Mononuclear cell (primary cell): ENCODE results near the gene DCAF6. TPM values are rescaled to one million over a fixed set of nuclear protein-coding genes. Genes with fewer than 3 reads are reported as not detected.
"Not testable (repeated sequence)": the region's sequence is repeated elsewhere in the genome, so short reads cannot be mapped to it uniquely, and the experiment has no call there.

ENCODE experiments used
- H3K27me3 ChIP-seq: 2 replicates; pipeline ENCODE4 v1.6.0; 2011; ENCODE audit warnings: low read length, control low read depth; ENCODE audit not compliant: insufficient read depth
- H3K4me1 ChIP-seq: 2 replicates; pipeline ENCODE4 v1.5.1; 2011; ENCODE audit warnings: mild to moderate bottlenecking, low read length, control low read depth; ENCODE audit not compliant: insufficient read depth
- H3K4me3 ChIP-seq: 2 replicates; pipeline ENCODE4 v1.5.1; 2011; ENCODE audit warnings: mild to moderate bottlenecking, low read length, moderate library complexity
- H3K9me3 ChIP-seq: 2 replicates; pipeline ENCODE4 v1.5.1; 2011; ENCODE audit warnings: low read depth, mild to moderate bottlenecking, control low read depth, low read length
- total RNA-seq: library from RNA; depleted of rRNA; stranded (reverse); fragments of >200 nt; gene quantifications from one replicate; pipeline ENCODE4 v1.2.3, GENCODE V29; 2012

The DCAF6 gene
- total RNA-seq, 1 donor, result 15.1 TPM

GRCh38 chr1:168005529-168005928, 69.0 kb downstream of the DCAF6 start:
- H3K4me1 ChIP-seq, result no peaks in the 10 kb centered on the region
- no peak overlapping the region for H3K4me3 ChIP-seq
- H3K27me3 ChIP-seq, result no peaks in the 10 kb centered on the region
- H3K9me3 ChIP-seq, result no peaks in the 10 kb centered on the region

GRCh38 chr1:168007691-168008090, 71.2 kb downstream of the DCAF6 start:
- no peaks in the 10 kb centered on the region for H3K9me3 ChIP-seq
- no peaks in the 10 kb centered on the region for H3K4me1 ChIP-seq
- no peak overlapping the region for H3K4me3 ChIP-seq
- H3K27me3 ChIP-seq, result no peaks in the 10 kb centered on the region

GRCh38 chr1:168008595-168008994, 72.1 kb downstream of the DCAF6 start:
- H3K4me1 ChIP-seq, result no peaks in the 10 kb centered on the region

DNA sequence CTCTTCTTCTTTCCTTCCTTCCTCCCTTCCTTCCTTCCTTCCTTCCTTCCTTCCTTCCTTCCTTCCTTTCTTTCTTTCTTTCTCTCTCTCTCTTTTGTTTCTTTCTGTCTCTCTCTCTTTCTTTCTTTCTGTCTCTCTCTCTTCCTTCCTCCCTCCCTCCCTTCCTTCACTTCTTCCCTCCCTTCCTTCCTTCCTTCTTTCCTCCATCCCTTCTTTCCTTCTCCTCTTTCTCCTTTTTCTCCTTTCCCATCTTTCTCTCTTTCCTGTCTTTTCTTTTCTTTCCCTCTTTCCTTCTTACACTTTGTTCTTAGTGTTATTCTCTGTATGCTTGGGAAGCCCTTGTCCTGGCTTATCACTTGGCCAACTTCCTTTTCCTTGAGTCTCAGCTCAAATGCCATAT, 72.8 kb downstream of the DCAF6 start:
- Histone ChIP-seq H3K27me3 (no peaks in the 10 kb centered on the region), H3K4me3 (no peak overlapping the region), H3K4me1 (no peaks in the 10 kb centered on the region), H3K9me3 (no peaks in the 10 kb centered on the region)

More at GRCh38 chr1:168008595-168008994, 72.1 kb downstream of the DCAF6 start:
- Histone ChIP-seq H3K27me3 (no peaks in the 10 kb centered on the region), H3K9me3 (no peaks in the 10 kb centered on the region), H3K4me3 (no peak overlapping the region)

DNA sequence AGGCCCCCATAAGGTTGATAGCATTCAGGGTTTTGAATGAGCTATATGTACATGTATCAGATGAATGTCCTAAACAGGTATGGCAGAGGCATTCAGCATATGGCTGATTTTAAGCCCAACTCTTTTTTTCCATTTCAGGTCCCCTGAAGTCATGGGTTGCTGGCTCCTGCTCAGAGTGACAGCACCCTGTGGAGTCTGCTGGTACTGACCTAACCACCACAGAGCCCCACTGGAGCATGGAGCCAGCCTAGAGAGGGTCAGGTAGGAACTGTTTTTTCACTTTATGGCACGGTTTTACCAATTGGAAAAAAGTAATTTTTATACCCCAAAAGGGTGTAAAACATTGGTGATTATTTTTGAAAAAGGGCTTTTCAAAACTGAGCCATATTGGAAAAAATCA, 82.9 kb downstream of the DCAF6 start:
- Histone ChIP-seq H3K4me3 (no peak overlapping the region), H3K9me3 (no peaks in the 10 kb centered on the region), H3K4me1 (no peaks in the 10 kb centered on the region), H3K27me3 (no peaks in the 10 kb centered on the region)

GRCh38 chr1:168031198-168031597, 94.7 kb downstream of the DCAF6 start:
- Histone ChIP-seq H3K4me3 (no peak overlapping the region), H3K4me1 (no peaks in the 10 kb centered on the region), H3K9me3 (no peaks in the 10 kb centered on the region), H3K27me3 (no peaks in the 10 kb centered on the region)

DNA sequence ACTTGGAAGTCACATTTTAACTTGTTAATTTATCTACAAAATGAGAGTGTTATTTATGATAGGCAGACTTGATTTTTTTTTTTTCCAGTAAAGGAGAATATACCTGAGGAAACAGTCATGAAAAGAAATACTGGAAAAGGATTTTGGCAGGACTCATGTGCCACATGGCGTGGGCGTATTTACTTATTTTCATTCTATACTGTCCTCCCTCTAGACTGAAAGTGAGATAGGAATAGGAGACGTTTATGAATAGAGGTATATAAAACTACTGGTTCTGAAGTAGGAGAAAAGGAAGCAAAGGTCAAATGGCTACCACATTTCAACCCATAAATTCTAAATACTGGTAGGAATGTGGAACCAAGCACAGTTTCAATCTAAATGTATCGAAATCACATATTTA, 95.1 kb downstream of the DCAF6 start:
- H3K9me3 ChIP-seq, result no peaks in the 10 kb centered on the region
- no peaks in the 10 kb centered on the region for H3K4me1 ChIP-seq
- no peak overlapping the region for H3K4me3 ChIP-seq
- H3K27me3 ChIP-seq, result no peaks in the 10 kb centered on the region

DNA sequence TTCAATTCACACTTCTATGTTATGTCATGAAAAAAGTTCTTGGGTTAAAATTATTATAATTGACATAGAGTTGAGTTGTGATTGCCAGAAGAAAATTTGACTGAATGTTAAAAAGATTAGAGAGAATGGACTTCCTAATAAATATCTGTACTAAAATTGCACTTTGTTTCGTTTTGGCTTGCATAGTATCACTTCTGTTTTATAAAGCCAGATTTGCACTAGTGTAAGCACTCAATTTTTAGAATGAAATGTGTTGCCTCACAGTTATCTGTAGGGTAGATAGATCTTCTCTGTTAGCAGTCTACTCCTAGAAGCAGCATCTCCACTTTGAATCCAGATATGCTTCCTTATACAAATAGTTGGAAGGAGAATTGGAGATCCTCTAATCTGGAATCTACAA, 95.5 kb downstream of the DCAF6 start:
- no peaks in the 10 kb centered on the region for H3K4me1 ChIP-seq
- no peak overlapping the region for H3K4me3 ChIP-seq
- H3K9me3 ChIP-seq, result no peaks in the 10 kb centered on the region
- H3K27me3 ChIP-seq, result no peaks in the 10 kb centered on the region

GRCh38 chr1:168035345-168035744, 98.9 kb downstream of the DCAF6 start:
- Histone ChIP-seq H3K27me3 (no peaks in the 10 kb centered on the region), H3K9me3 (no peaks in the 10 kb centered on the region), H3K4me3 (no peak overlapping the region), H3K4me1 (no peaks in the 10 kb centered on the region)

GRCh38 chr1:168042362-168042761, 105.9 kb downstream of the DCAF6 start:
- H3K4me1 ChIP-seq, result no peaks in the 10 kb centered on the region
- H3K9me3 ChIP-seq, result no peaks in the 10 kb centered on the region
- H3K4me3 ChIP-seq, result no peak overlapping the region
- H3K27me3 ChIP-seq, result no peaks in the 10 kb centered on the region

DNA sequence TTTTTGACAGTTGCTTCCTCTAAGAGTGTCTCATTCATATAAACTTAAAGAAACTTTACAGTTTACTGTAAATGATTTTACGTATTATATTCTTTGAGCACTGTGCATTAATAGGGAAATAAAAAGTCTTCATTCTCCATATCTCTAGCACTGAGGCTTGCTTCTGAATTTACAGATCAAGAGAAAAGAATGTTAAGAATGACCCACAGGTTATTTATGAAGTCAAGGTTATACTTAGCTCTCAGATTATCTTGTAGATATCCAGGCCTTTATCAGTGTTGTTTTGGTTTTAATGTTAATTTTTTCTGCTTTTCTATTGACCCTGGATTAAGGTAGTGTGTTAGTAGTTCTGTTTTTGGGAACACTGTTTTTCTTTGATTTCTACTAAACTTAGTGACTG, 108.8 kb downstream of the DCAF6 start:
- H3K9me3 ChIP-seq, result no peaks in the 10 kb centered on the region
- H3K27me3 ChIP-seq, result no peaks in the 10 kb centered on the region
- H3K4me1 ChIP-seq, result no peaks in the 10 kb centered on the region
- H3K4me3 ChIP-seq, result no peak overlapping the region

DNA sequence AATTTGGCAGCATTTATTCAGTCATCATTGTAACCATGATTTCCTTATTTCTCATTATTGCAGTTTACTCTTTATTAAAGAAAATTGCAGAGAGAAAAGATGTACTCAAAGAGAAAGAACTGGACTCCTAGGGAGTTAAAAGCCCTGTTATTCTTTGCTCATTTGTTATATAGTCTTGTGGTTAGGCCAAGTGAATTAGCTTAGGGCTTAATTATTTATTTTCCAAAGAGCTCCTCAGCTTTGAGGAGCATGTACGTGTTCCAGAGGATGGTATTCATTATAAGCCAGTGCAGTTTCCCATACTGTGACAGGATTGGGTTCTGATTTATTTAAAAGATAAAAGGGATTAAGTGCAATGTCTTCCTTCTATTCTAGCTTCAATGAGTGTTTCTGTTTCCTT, 113.8 kb downstream of the DCAF6 start:
- H3K4me1 ChIP-seq, result peaks cover 10% of the 10 kb centered on the region

GRCh38 chr1:168050880-168051279, 114.4 kb downstream of the DCAF6 start:
- Histone ChIP-seq H3K9me3 (no peaks in the 10 kb centered on the region), H3K4me1 (peaks cover 10% of the 10 kb centered on the region), H3K4me3 (no peak overlapping the region), H3K27me3 (no peaks in the 10 kb centered on the region)

More for the DNA sequence above, 113.8 kb downstream of the DCAF6 start:
- Histone ChIP-seq H3K9me3 (no peaks in the 10 kb centered on the region), H3K27me3 (no peaks in the 10 kb centered on the region), H3K4me3 (no peak overlapping the region)

- Histone ChIP-seq H3K4me3 (no peak overlapping the region), H3K27me3 (no peaks in the 10 kb centered on the region), H3K4me1 (peaks cover 10% of the 10 kb centered on the region), H3K9me3 (no peaks in the 10 kb centered on the region)
These were observed 117.2 kb downstream of the DCAF6 start for GRCh38 chr1:168053681-168054080.

DNA sequence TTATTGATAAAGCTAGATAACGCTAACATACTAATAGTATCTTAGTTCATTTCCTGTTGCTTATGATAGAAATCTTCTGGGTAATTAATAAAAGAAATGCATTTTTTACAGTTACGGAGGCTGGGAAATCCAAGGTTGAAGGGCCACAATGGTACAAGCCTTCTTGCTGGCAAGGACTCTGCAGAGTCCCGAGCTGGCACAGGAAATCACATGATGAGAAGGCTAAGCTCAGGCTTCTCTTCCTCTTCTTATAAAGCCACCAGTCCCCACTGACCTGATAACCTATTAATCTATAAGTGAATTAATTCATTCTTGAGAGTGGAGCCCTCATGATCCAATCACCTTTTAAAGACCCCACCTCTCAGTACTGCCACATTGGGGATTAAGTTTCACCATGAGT, 117.6 kb downstream of the DCAF6 start:
- no peaks in the 10 kb centered on the region for H3K27me3 ChIP-seq
- H3K4me3 ChIP-seq, result no peak overlapping the region
- H3K4me1 ChIP-seq, result peaks cover 10% of the 10 kb centered on the region
- no peaks in the 10 kb centered on the region for H3K9me3 ChIP-seq

GRCh38 chr1:168056152-168056551, 119.7 kb downstream of the DCAF6 start:
- not testable (repeated sequence) for H3K4me1 ChIP-seq, H3K27me3 ChIP-seq, H3K9me3 ChIP-seq, H3K4me3 ChIP-seq

DNA sequence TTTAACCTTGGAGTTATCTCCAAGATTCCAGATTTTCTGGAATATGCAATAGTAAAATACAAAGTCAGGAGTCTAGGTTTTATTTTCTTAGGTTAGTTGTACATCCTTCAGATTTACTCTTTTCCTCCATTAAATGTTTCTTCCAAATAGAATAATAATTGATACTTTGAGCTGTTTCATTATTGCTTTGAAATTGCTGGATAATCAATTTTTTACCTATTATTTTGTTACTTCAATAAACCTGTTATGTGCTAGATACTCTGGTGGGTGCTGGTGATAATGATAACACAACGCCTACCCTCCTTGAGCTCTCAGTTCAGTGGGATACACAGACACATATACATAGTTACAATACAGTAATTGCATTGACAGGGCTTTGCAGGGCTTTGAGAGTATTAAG, 120.9 kb downstream of the DCAF6 start:
- Histone ChIP-seq H3K27me3 (no peaks in the 10 kb centered on the region), H3K4me1 (peaks cover 10% of the 10 kb centered on the region), H3K9me3 (no peaks in the 10 kb centered on the region), H3K4me3 (no peak overlapping the region)
